Measurements from ENCODE around the gene LMNA.
A peak's percentile ranks its signal among the peaks of the same experiment; 100 is the strongest.
"Not testable (repeated sequence)": the region's sequence is repeated elsewhere in the genome, so short reads cannot be mapped to it uniquely, and the experiment has no call there.

LMNA gene

GRCh38 chr1:156108664-156109241 is 5.8 kb upstream of the LMNA start:
- Histone ChIP-seq H3K27me3 (replicated peaks; ENCODE audit: control insufficient read depth, insufficient read depth, low read length) (no peaks in the 10 kb centered on the region), H3K9me3 (ENCODE audit: control insufficient read depth, low read length) (no peaks in the 10 kb centered on the region), H3K9ac (ENCODE audit: low read length) (no peak overlapping the region), H3K4me1 (ENCODE audit: control insufficient read depth, insufficient read depth, low read length) (peaks cover 69% of the 10 kb centered on the region), H3K4me3 (ENCODE audit: low read length) (no peak overlapping the region), H3K36me3 (ENCODE audit: control insufficient read depth, insufficient read depth, low read length, severe bottlenecking) (no peaks in the 10 kb centered on the region)
- DNase-seq (ENCODE audit: low read depth) = no peak

- H3K4me1 ChIP-seq (ENCODE audit: control insufficient read depth, insufficient read depth, low read length) = peaks cover 60% of the 10 kb centered on the region
- H3K9me3 ChIP-seq (ENCODE audit: control insufficient read depth, low read length) = no peaks in the 10 kb centered on the region
- H3K4me3 ChIP-seq (ENCODE audit: low read length) = no peak overlapping the region
- no peak overlapping the region for H3K9ac ChIP-seq (ENCODE audit: low read length)
- DNase-seq (ENCODE audit: low read depth) = no peak
- no peaks in the 10 kb centered on the region for H3K27me3 ChIP-seq (replicated peaks; ENCODE audit: control insufficient read depth, insufficient read depth, low read length)
- H3K36me3 ChIP-seq (ENCODE audit: control insufficient read depth, insufficient read depth, low read length, severe bottlenecking) = no peaks in the 10 kb centered on the region
Measured at GRCh38 chr1:156110252-156110651, 4.3 kb upstream of the LMNA start.

GRCh38 chr1:156111355-156111962 is 3.1 kb upstream of the LMNA start:
- Histone ChIP-seq H3K4me1 (ENCODE audit: control insufficient read depth, insufficient read depth, low read length) (peaks cover 50% of the 10 kb centered on the region), H3K9me3 (ENCODE audit: control insufficient read depth, low read length) (no peaks in the 10 kb centered on the region), H3K4me3 (ENCODE audit: low read length) (no peak overlapping the region), H3K9ac (ENCODE audit: low read length) (no peak overlapping the region), H3K27me3 (replicated peaks; ENCODE audit: control insufficient read depth, insufficient read depth, low read length) (no peaks in the 10 kb centered on the region), H3K36me3 (ENCODE audit: control insufficient read depth, insufficient read depth, low read length, severe bottlenecking) (no peaks in the 10 kb centered on the region)
- no peak for DNase-seq (ENCODE audit: low read depth)

GRCh38 chr1:156112276-156113137 is 2.0 kb upstream of the LMNA start:
- DNase-seq (ENCODE audit: low read depth) = no peak
- no peaks in the 10 kb centered on the region for H3K36me3 ChIP-seq (ENCODE audit: control insufficient read depth, insufficient read depth, low read length, severe bottlenecking)
- H3K4me1 ChIP-seq (ENCODE audit: control insufficient read depth, insufficient read depth, low read length) = peaks cover 40% of the 10 kb centered on the region
- no peaks in the 10 kb centered on the region for H3K9me3 ChIP-seq (ENCODE audit: control insufficient read depth, low read length)
- no peaks in the 10 kb centered on the region for H3K27me3 ChIP-seq (replicated peaks; ENCODE audit: control insufficient read depth, insufficient read depth, low read length)
- peak overlapping the region; percentile 44 for H3K9ac ChIP-seq (ENCODE audit: low read length)
- no peak overlapping the region for H3K4me3 ChIP-seq (ENCODE audit: low read length)

GRCh38 chr1:156113282-156113950 is 1.1 kb upstream of the LMNA start:
- DNase-seq (ENCODE audit: low read depth) = peak; percentile 86
- no peaks in the 10 kb centered on the region for H3K9me3 ChIP-seq (ENCODE audit: control insufficient read depth, low read length)
- no peaks in the 10 kb centered on the region for H3K36me3 ChIP-seq (ENCODE audit: control insufficient read depth, insufficient read depth, low read length, severe bottlenecking)
- peak overlapping the region; percentile 80 for H3K9ac ChIP-seq (ENCODE audit: low read length)
- H3K4me1 ChIP-seq (ENCODE audit: control insufficient read depth, insufficient read depth, low read length) = peaks cover 39% of the 10 kb centered on the region
- peak overlapping the region; percentile 79 for H3K4me3 ChIP-seq (ENCODE audit: low read length)
- no peaks in the 10 kb centered on the region for H3K27me3 ChIP-seq (replicated peaks; ENCODE audit: control insufficient read depth, insufficient read depth, low read length)

- H3K27me3 ChIP-seq (replicated peaks; ENCODE audit: control insufficient read depth, insufficient read depth, low read length) = no peaks in the 10 kb centered on the region
- peak overlapping the region; percentile 90 for H3K4me3 ChIP-seq (ENCODE audit: low read length)
- H3K36me3 ChIP-seq (ENCODE audit: control insufficient read depth, insufficient read depth, low read length, severe bottlenecking) = peaks cover 3% of the 10 kb centered on the region
- H3K4me1 ChIP-seq (ENCODE audit: control insufficient read depth, insufficient read depth, low read length) = peaks cover 43% of the 10 kb centered on the region
- no peak for DNase-seq (ENCODE audit: low read depth)
- no peaks in the 10 kb centered on the region for H3K9me3 ChIP-seq (ENCODE audit: control insufficient read depth, low read length)
- peak overlapping the region; percentile 100 for H3K9ac ChIP-seq (ENCODE audit: low read length)
Measured at GRCh38 chr1:156114919-156115513, 505 bp downstream of the LMNA start.

GRCh38 chr1:156115514-156116374 is 1.2 kb downstream of the LMNA start:
- Histone ChIP-seq H3K36me3 (ENCODE audit: control insufficient read depth, insufficient read depth, low read length, severe bottlenecking) (peaks cover 10% of the 10 kb centered on the region), H3K27me3 (replicated peaks; ENCODE audit: control insufficient read depth, insufficient read depth, low read length) (no peaks in the 10 kb centered on the region), H3K4me1 (ENCODE audit: control insufficient read depth, insufficient read depth, low read length) (peaks cover 50% of the 10 kb centered on the region), H3K4me3 (ENCODE audit: low read length) (peak overlapping the region; percentile 90), H3K9ac (ENCODE audit: low read length) (peak overlapping the region; percentile 100), H3K9me3 (ENCODE audit: control insufficient read depth, low read length) (no peaks in the 10 kb centered on the region)
- DNase-seq (ENCODE audit: low read depth) = peak; percentile 79

- peaks cover 56% of the 10 kb centered on the region for H3K4me1 ChIP-seq (ENCODE audit: control insufficient read depth, insufficient read depth, low read length)
- not testable (repeated sequence) for H3K9me3 ChIP-seq (ENCODE audit: control insufficient read depth, low read length); DNase-seq (ENCODE audit: low read depth); H3K27me3 ChIP-seq (replicated peaks; ENCODE audit: control insufficient read depth, insufficient read depth, low read length)
- H3K36me3 ChIP-seq (ENCODE audit: control insufficient read depth, insufficient read depth, low read length, severe bottlenecking) = peaks cover 12% of the 10 kb centered on the region
- peak overlapping the region; percentile 90 for H3K4me3 ChIP-seq (ENCODE audit: low read length)
- H3K9ac ChIP-seq (ENCODE audit: low read length) = peak overlapping the region; percentile 100
Measured at GRCh38 chr1:156116731-156117130, 2.2 kb downstream of the LMNA start.

GRCh38 chr1:156117414-156118176 is 3.1 kb downstream of the LMNA start:
- peaks cover 13% of the 10 kb centered on the region for H3K36me3 ChIP-seq (ENCODE audit: control insufficient read depth, insufficient read depth, low read length, severe bottlenecking)
- peaks cover 56% of the 10 kb centered on the region for H3K4me1 ChIP-seq (ENCODE audit: control insufficient read depth, insufficient read depth, low read length)
- peak overlapping the region; percentile 100 for H3K9ac ChIP-seq (ENCODE audit: low read length)
- DNase-seq (ENCODE audit: low read depth) = no peak
- H3K27me3 ChIP-seq (replicated peaks; ENCODE audit: control insufficient read depth, insufficient read depth, low read length) = no peaks in the 10 kb centered on the region
- H3K9me3 ChIP-seq (ENCODE audit: control insufficient read depth, low read length) = no peaks in the 10 kb centered on the region
- H3K4me3 ChIP-seq (ENCODE audit: low read length) = peak overlapping the region; percentile 90

Data from adipocyte (in vitro differentiated cells).